Trophoblast cell (in vitro differentiated cells and primary cell): ENCODE measurements around the gene SHISA5.
A peak's percentile ranks its signal among the peaks of the same experiment; 100 is the strongest.

Source experiments
- DNase-seq, 2 donors: peaks; one replicate each; pipeline ENCODE4 v3.0.0-alpha.2; 2016
- H2AFZ ChIP-seq: 2 replicates; pipeline ENCODE4 v1.6.1; 2013; ENCODE audit warnings: low read length, moderate library complexity, mild to moderate bottlenecking; ENCODE audit not compliant: insufficient read depth, poor library complexity
- H2AK5ac ChIP-seq: 2 replicates; pipeline ENCODE4 v1.6.1; 2013; ENCODE audit warnings: mild to moderate bottlenecking, low read length
- H2BK120ac ChIP-seq: 2 replicates; pipeline ENCODE4 v1.6.1; 2013; ENCODE audit warnings: low read length, mild to moderate bottlenecking, moderate library complexity; ENCODE audit not compliant: insufficient read depth, poor library complexity
- H2BK12ac ChIP-seq: 2 replicates; pipeline ENCODE4 v1.6.1; 2013; ENCODE audit warnings: mild to moderate bottlenecking, low read length, moderate library complexity
- H2BK5ac ChIP-seq: 2 replicates; pipeline ENCODE4 v1.6.1; 2013; ENCODE audit warnings: low read length, low read depth, moderate library complexity, mild to moderate bottlenecking; ENCODE audit not compliant: poor library complexity
- H3K14ac ChIP-seq: 2 replicates; pipeline ENCODE4 v1.6.1; 2013; ENCODE audit warnings: mild to moderate bottlenecking, low read length
- H3K18ac ChIP-seq: 2 replicates; pipeline ENCODE4 v1.6.1; 2013; ENCODE audit warnings: mild to moderate bottlenecking, low read length
- H3K23ac ChIP-seq: 2 replicates; pipeline ENCODE4 v1.6.1; 2013; ENCODE audit warnings: low read length
- H3K27ac ChIP-seq: 2 replicates; pipeline ENCODE4 v1.5.1; 2013; ENCODE audit warnings: low read depth, mild to moderate bottlenecking, inconsistent platforms, low read length, moderate library complexity
- H3K27me3 ChIP-seq: 2 replicates; pipeline ENCODE4 v1.6.1; 2013; ENCODE audit warnings: inconsistent platforms, mild to moderate bottlenecking, low read length, moderate library complexity; ENCODE audit not compliant: insufficient read depth
- H3K36me3 ChIP-seq, 2 experiments: 1 replicate in 1 of 2; 2 replicates in 1 of 2; pipeline ENCODE4 v1.6.1; 2013; ENCODE audit warnings: low read length in 2 of 2, mild to moderate bottlenecking in 2 of 2, moderate library complexity in 1 of 2; ENCODE audit not compliant: insufficient read depth in 2 of 2, control insufficient read depth in 1 of 2
- H3K4ac ChIP-seq: 2 replicates; pipeline ENCODE4 v1.6.1; 2013; ENCODE audit warnings: low read depth, mild to moderate bottlenecking, low read length, moderate library complexity
- H3K4me1 ChIP-seq, 2 experiments: 1 replicate in 1 of 2; 2 replicates in 1 of 2; pipeline ENCODE4 v1.6.1; 2013; ENCODE audit warnings: low read length in 2 of 2, mild to moderate bottlenecking in 2 of 2, moderate library complexity in 1 of 2; ENCODE audit not compliant: insufficient read depth in 2 of 2, control insufficient read depth in 1 of 2
- H3K4me2 ChIP-seq: 2 replicates; pipeline ENCODE4 v1.6.1; 2013; ENCODE audit warnings: inconsistent platforms, mild to moderate bottlenecking, low read length, moderate library complexity
- H3K4me3 ChIP-seq: 2 replicates; pipeline ENCODE4 v1.5.1; 2013; ENCODE audit warnings: mild to moderate bottlenecking, low read depth, low read length, inconsistent platforms
- H3K79me1 ChIP-seq: one replicate; pipeline ENCODE4 v1.6.1; 2013; ENCODE audit warnings: low read length
- H3K79me2 ChIP-seq: 2 replicates; pipeline ENCODE4 v1.6.1; 2013; ENCODE audit warnings: low read length, mild to moderate bottlenecking; ENCODE audit not compliant: control insufficient read depth, insufficient read depth, poor library complexity
- H3K9ac ChIP-seq: 2 replicates; pipeline ENCODE4 v1.6.1; 2013; ENCODE audit warnings: mild to moderate bottlenecking, low read length
- H3K9me3 ChIP-seq: 2 replicates; pipeline ENCODE4 v1.6.1; 2013; ENCODE audit warnings: low read depth, mild to moderate bottlenecking, control low read depth, inconsistent platforms, low read length; ENCODE audit not compliant: insufficient read depth
- H4K12ac ChIP-seq: 2 replicates; pipeline ENCODE4 v1.6.1; 2013; ENCODE audit warnings: low read depth, mild to moderate bottlenecking, low read length, moderate library complexity
- H4K8ac ChIP-seq: 2 replicates; pipeline ENCODE4 v1.6.1; 2013; ENCODE audit warnings: low read depth, mild to moderate bottlenecking, low read length, moderate library complexity
- H4K91ac ChIP-seq: one replicate; pipeline ENCODE4 v1.6.1; 2013; ENCODE audit warnings: low read depth, mild to moderate bottlenecking, low read length, moderate library complexity
- WGBS: extraction: QIAGEN DNeasy Blood & Tissue Kit; methylation state at CpG from one replicate; pipeline ENCODE4 v1.1.7; 2013; ENCODE audit warnings: missing lambda C conversion rate; ENCODE audit not compliant: insufficient read length, insufficient coverage; ENCODE audit errors: extremely low coverage; 5-methylcytosine and 5-hydroxymethylcytosine counted together

Gene SHISA5

GRCh38 chr3:48501196-48501595 is 2.8 kb downstream of the SHISA5 start:
- Histone ChIP-seq H4K91ac (no peak overlapping the region), H3K36me3 (peaks cover 15% of the 10 kb centered on the region in 2 experiments), H2BK5ac (peak overlapping the region; percentile 1), H4K12ac (no peak overlapping the region), H2BK120ac (no peak overlapping the region), H3K4me1 (peaks cover 24 to 32% of the 10 kb centered on the region in 2 experiments), H3K79me2 (peaks cover 13% of the 10 kb centered on the region), H3K27ac (no peak overlapping the region), H3K9me3 (peaks cover 2% of the 10 kb centered on the region), H3K23ac (no peak overlapping the region), H2AK5ac (no peak overlapping the region), H3K4ac (peak overlapping the region; percentile 6), H3K4me3 (no peak overlapping the region), H3K79me1 (peaks cover 20% of the 10 kb centered on the region), H2BK12ac (peak overlapping the region; percentile 8), H3K14ac (no peak overlapping the region), H3K18ac (peak overlapping the region; percentile 32), H3K9ac (no peak overlapping the region), H3K27me3 (no peaks in the 10 kb centered on the region), H4K8ac (no peak overlapping the region), H3K4me2 (no peak overlapping the region), H2AFZ (no peak overlapping the region)
- WGBS: no CpG with 5 or more reads among the region's 7 CpGs
- no peak for DNase-seq

- Histone ChIP-seq H3K27me3 (no peaks in the 10 kb centered on the region), H2BK120ac (no peak overlapping the region), H4K12ac (no peak overlapping the region), H3K79me2 (peaks cover 13% of the 10 kb centered on the region), H3K4me1 (peaks cover 20 to 30% of the 10 kb centered on the region in 2 experiments), H4K91ac (no peak overlapping the region), H3K9ac (no peak overlapping the region), H3K4me3 (no peak overlapping the region), H4K8ac (no peak overlapping the region), H2BK5ac (no peak overlapping the region), H3K18ac (no peak overlapping the region), H2BK12ac (no peak overlapping the region), H3K36me3 (peaks cover 15 to 16% of the 10 kb centered on the region in 2 experiments), H2AK5ac (no peak overlapping the region), H3K4ac (no peak overlapping the region), H2AFZ (no peak overlapping the region), H3K4me2 (no peak overlapping the region), H3K23ac (no peak overlapping the region), H3K9me3 (peaks cover 2% of the 10 kb centered on the region), H3K79me1 (peaks cover 18% of the 10 kb centered on the region), H3K27ac (no peak overlapping the region), H3K14ac (no peak overlapping the region)
- DNase-seq: peak; percentile 49 to 61
- WGBS: no CpG with 5 or more reads among the region's 5 CpGs
Measured at GRCh38 chr3:48500656-48501055, 3.3 kb downstream of the SHISA5 start.

DNA sequence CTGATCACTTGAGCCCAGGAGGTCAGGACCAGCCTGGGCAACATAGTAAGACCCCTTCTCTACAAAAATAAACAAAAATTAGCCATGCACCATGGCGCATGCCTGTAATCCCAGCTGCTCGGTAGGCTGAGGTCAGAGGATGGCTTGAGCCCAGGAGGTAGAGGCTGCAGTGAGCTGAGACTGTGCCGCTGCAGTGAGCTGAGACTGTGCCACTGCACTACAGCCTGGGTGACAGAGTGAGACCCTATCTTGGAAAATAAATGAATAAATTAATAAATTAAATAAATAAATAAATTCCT is 10.8 kb downstream of the SHISA5 start:
- Histone ChIP-seq H2AFZ (no peak overlapping the region), H4K12ac (no peak overlapping the region), H3K14ac (no peak overlapping the region), H4K8ac (no peak overlapping the region), H3K4me1 (no peaks in the 10 kb centered on the region), H3K4me3 (no peak overlapping the region), H3K9ac (no peak overlapping the region), H3K9me3 (no peaks in the 10 kb centered on the region), H2BK120ac (no peak overlapping the region), H2AK5ac (no peak overlapping the region), H3K36me3 (peaks cover 3 to 6% of the 10 kb centered on the region in 2 experiments), H3K27me3 (no peaks in the 10 kb centered on the region), H3K79me1 (peaks cover 2% of the 10 kb centered on the region), H4K91ac (no peak overlapping the region), H3K4ac (no peak overlapping the region), H3K23ac (no peak overlapping the region), H3K27ac (no peak overlapping the region), H3K4me2 (no peak overlapping the region), H2BK12ac (no peak overlapping the region), H2BK5ac (no peak overlapping the region), H3K18ac (no peak overlapping the region), H3K79me2 (no peaks in the 10 kb centered on the region)
- WGBS: no CpG with 5 or more reads among the region's 3 CpGs
- DNase-seq: no peak

GRCh38 chr3:48492461-48493202 is 11.3 kb downstream of the SHISA5 start:
- no peaks in the 10 kb centered on the region for H3K9me3 ChIP-seq
- no peak overlapping the region for H2BK12ac ChIP-seq
- H3K4me3 ChIP-seq: no peak overlapping the region
- no peak overlapping the region for H3K9ac ChIP-seq
- H4K91ac ChIP-seq: no peak overlapping the region
- no peak overlapping the region for H2AK5ac ChIP-seq
- no peak overlapping the region for H4K12ac ChIP-seq
- no peak overlapping the region for H3K14ac ChIP-seq
- no peak overlapping the region for H3K4me2 ChIP-seq
- no peaks in the 10 kb centered on the region for H3K79me2 ChIP-seq
- no peak overlapping the region for H3K18ac ChIP-seq
- no peaks in the 10 kb centered on the region for H3K27me3 ChIP-seq
- no peak overlapping the region for H3K23ac ChIP-seq
- no peaks in the 10 kb centered on the region for H3K4me1 ChIP-seq
- no peak overlapping the region for H2BK120ac ChIP-seq
- no peak overlapping the region for H3K27ac ChIP-seq
- DNase-seq: peak in 1 of 2 donors; percentile 38
- H3K36me3 ChIP-seq: peaks cover 3 to 6% of the 10 kb centered on the region in 2 experiments
- no peak overlapping the region for H2AFZ ChIP-seq
- no peak overlapping the region for H4K8ac ChIP-seq
- no CpG with 5 or more reads among the region's 7 CpGs for WGBS
- H3K4ac ChIP-seq: no peak overlapping the region
- peaks cover 2% of the 10 kb centered on the region for H3K79me1 ChIP-seq
- H2BK5ac ChIP-seq: no peak overlapping the region
